Loucy (cell line): ENCODE results near the gene NOX5.

ENCODE experiments used
- H2AFZ ChIP-seq: fragments of 200-600 bp; sonication (generic); 2 replicates; pipeline ENCODE4 v1.6.0; 2016; ENCODE audit warnings: antibody characterized with exemption, mild to moderate bottlenecking, low read length, moderate library complexity
- H3F3A ChIP-seq: fragments of 200-600 bp; 2 replicates; pipeline ENCODE4 v1.6.0; 2016; ENCODE audit warnings: antibody characterized with exemption, low read depth, mild to moderate bottlenecking
- H3K27me3 ChIP-seq: fragments of 200-600 bp; sonication (generic); 2 replicates; pipeline ENCODE4 v1.6.1; 2014; ENCODE audit warnings: low read length, mild to moderate bottlenecking; ENCODE audit not compliant: insufficient read depth, poor library complexity, severe bottlenecking
- H3K36me3 ChIP-seq: fragments of 200-600 bp; sonication (generic); 2 replicates; pipeline ENCODE4 v1.6.1; 2016; ENCODE audit warnings: low read length; ENCODE audit not compliant: insufficient read depth
- H3K4me1 ChIP-seq: fragments of 200-600 bp; sonication (generic); 2 replicates; pipeline ENCODE4 v1.5.1; 2014; ENCODE audit warnings: low read length, mild to moderate bottlenecking; ENCODE audit not compliant: insufficient read depth, poor library complexity, severe bottlenecking
- H3K4me2 ChIP-seq: fragments of 200-600 bp; sonication (generic); 2 replicates; pipeline ENCODE4 v1.6.0; 2014; ENCODE audit warnings: antibody characterized with exemption, low read length, low read depth, mild to moderate bottlenecking; ENCODE audit not compliant: poor library complexity, severe bottlenecking
- H3K4me3 ChIP-seq: fragments of 200-600 bp; sonication (generic); 2 replicates; pipeline ENCODE4 v1.5.1; 2014; ENCODE audit warnings: low read length, mild to moderate bottlenecking, mixed read lengths; ENCODE audit not compliant: poor library complexity, severe bottlenecking
- H3K79me2 ChIP-seq: fragments of 200-600 bp; sonication (generic); 2 replicates; pipeline ENCODE4 v1.6.1; 2014; ENCODE audit warnings: low read length; ENCODE audit not compliant: insufficient read depth
- H3K9ac ChIP-seq: fragments of 200-600 bp; sonication (generic); 2 replicates; pipeline ENCODE4 v1.6.0; 2014; ENCODE audit warnings: mild to moderate bottlenecking, low read depth, low read length, moderate library complexity; ENCODE audit not compliant: poor library complexity, severe bottlenecking
- H3K9me2 ChIP-seq: fragments of 200-600 bp; sonication (generic); replicated peaks from 2 replicates; pipeline ENCODE4 v1.6.1; 2016; ENCODE audit warnings: low read depth, low read length, mixed read lengths
- H3K9me3 ChIP-seq: fragments of 200-600 bp; sonication (generic); 2 replicates; pipeline ENCODE4 v1.6.1; 2014; ENCODE audit warnings: mild to moderate bottlenecking, antibody characterized with exemption, low read length, low read depth; ENCODE audit not compliant: insufficient read depth
- H4K20me1 ChIP-seq: fragments of 200-600 bp; sonication (generic); 2 replicates; pipeline ENCODE4 v1.6.0; 2014; ENCODE audit warnings: antibody characterized with exemption, low read length, mild to moderate bottlenecking; ENCODE audit not compliant: insufficient read depth, poor library complexity, severe bottlenecking
- CTCF ChIP-seq: fragments of 200-600 bp; sonication (generic); conservative IDR thresholded peaks from 2 replicates; pipeline ENCODE4 v1.5.1; 2014; ENCODE audit warnings: mild to moderate bottlenecking, antibody characterized with exemption, low read length
- EZH2phosphoT487 ChIP-seq: fragments of 200-600 bp; IDR thresholded peaks from 2 replicates; pipeline ENCODE4 v1.6.1; 2018; ENCODE audit warnings: antibody characterized with exemption, mild to moderate bottlenecking, moderate library complexity, borderline replicate concordance

Gene NOX5

GRCh38 chr15:68981941-68982340 is 32.6 kb upstream of the NOX5 start:
- no peaks in the 10 kb centered on the region for H3K9me2 ChIP-seq
- TF ChIP-seq EZH2phosphoT487: no peak
- TF ChIP-seq CTCF: no peak
- no peaks in the 10 kb centered on the region for H3F3A ChIP-seq
- H3K79me2 ChIP-seq: no peaks in the 10 kb centered on the region
- no peaks in the 10 kb centered on the region for H3K4me1 ChIP-seq
- H3K4me3 ChIP-seq: no peak overlapping the region
- H3K9me3 ChIP-seq: no peaks in the 10 kb centered on the region
- no peak overlapping the region for H3K9ac ChIP-seq
- H3K27me3 ChIP-seq: no peaks in the 10 kb centered on the region
- no peaks in the 10 kb centered on the region for H4K20me1 ChIP-seq
- no peak overlapping the region for H2AFZ ChIP-seq
- no peak overlapping the region for H3K4me2 ChIP-seq
- no peaks in the 10 kb centered on the region for H3K36me3 ChIP-seq

GRCh38 chr15:68982976-68983563 is 31.4 kb upstream of the NOX5 start:
- no peaks in the 10 kb centered on the region for H3K9me2 ChIP-seq
- H3K36me3 ChIP-seq: no peaks in the 10 kb centered on the region
- no peaks in the 10 kb centered on the region for H4K20me1 ChIP-seq
- H3K9me3 ChIP-seq: no peaks in the 10 kb centered on the region
- no peaks in the 10 kb centered on the region for H3K79me2 ChIP-seq
- TF ChIP-seq EZH2phosphoT487 (no peak), CTCF (no peak)
- no peaks in the 10 kb centered on the region for H3K27me3 ChIP-seq
- H3K9ac ChIP-seq: no peak overlapping the region
- H3K4me2 ChIP-seq: no peak overlapping the region
- H2AFZ ChIP-seq: no peak overlapping the region
- no peaks in the 10 kb centered on the region for H3F3A ChIP-seq
- no peaks in the 10 kb centered on the region for H3K4me1 ChIP-seq
- no peak overlapping the region for H3K4me3 ChIP-seq

- Histone ChIP-seq H3K79me2 (no peaks in the 10 kb centered on the region), H3K4me1 (no peaks in the 10 kb centered on the region), H3F3A (no peaks in the 10 kb centered on the region), H3K4me3 (no peak overlapping the region), H2AFZ (no peak overlapping the region), H3K36me3 (no peaks in the 10 kb centered on the region), H3K4me2 (no peak overlapping the region), H3K9me2 (no peaks in the 10 kb centered on the region), H3K9me3 (no peaks in the 10 kb centered on the region), H3K9ac (no peak overlapping the region), H4K20me1 (no peaks in the 10 kb centered on the region), H3K27me3 (no peaks in the 10 kb centered on the region)
- no peak for TF ChIP-seq EZH2phosphoT487
- no peak for TF ChIP-seq CTCF
Measured at GRCh38 chr15:68983961-68984481, 30.5 kb upstream of the NOX5 start.
